Nephron (organoid): Measurements from ENCODE around the gene ZNF79.

Experiments used
- H3K27ac Mint-ChIP-seq, 3 experiments: 2 replicates each; pipeline ENCODE4 v1.8.0; 2020; ENCODE audit warnings: mixed read lengths in 3 of 3, mild to moderate bottlenecking in 2 of 3, moderate library complexity in 1 of 3
- H3K27me3 Mint-ChIP-seq: 2 replicates; pipeline ENCODE4 v1.8.0; 2021; ENCODE audit warnings: low read depth, mild to moderate bottlenecking, moderate library complexity, mixed read lengths
- H3K36me3 Mint-ChIP-seq: 2 replicates; pipeline ENCODE4 v1.8.0; 2020; ENCODE audit warnings: low read depth, mixed read lengths
- H3K4me1 Mint-ChIP-seq: 2 replicates; pipeline ENCODE4 v1.8.0; 2020; ENCODE audit warnings: mixed read lengths
- H3K4me3 Mint-ChIP-seq, 3 experiments: 2 replicates each; pipeline ENCODE4 v1.8.0; 2020; ENCODE audit warnings: mild to moderate bottlenecking in 3 of 3, mixed read lengths in 3 of 3, moderate library complexity in 2 of 3
- H3K9me3 Mint-ChIP-seq: 2 replicates; pipeline ENCODE4 v1.8.0; 2020; ENCODE audit warnings: mixed read lengths
- CTCF ChIP-seq, 3 experiments: fragments of 200-600 bp; sonication (generic); IDR thresholded peaks; one replicate each; pipeline ENCODE4 v1.5.0; 2021; ENCODE audit warnings: antibody characterized with exemption in 3 of 3; ENCODE audit not compliant: unreplicated experiment in 3 of 3

The ZNF79 gene

GRCh38 chr9:127492616-127493015, 68.4 kb downstream of the ZNF79 start:
- no peaks in the 10 kb centered on the region for H3K4me1 Mint-ChIP-seq
- H3K4me3 Mint-ChIP-seq, result no peak overlapping the region
- H3K27ac Mint-ChIP-seq, result no peak overlapping the region
- H3K36me3 Mint-ChIP-seq, result peaks cover 4% of the 10 kb centered on the region
- no peaks in the 10 kb centered on the region for H3K27me3 Mint-ChIP-seq
- H3K9me3 Mint-ChIP-seq, result no peaks in the 10 kb centered on the region
- no peak for TF ChIP-seq CTCF (IDR thresholded peaks at IDR 0.05; ENCODE audit: unreplicated experiment in 3 of 3)

GRCh38 chr9:127493592-127494303, 69.6 kb downstream of the ZNF79 start:
- peaks cover 3% of the 10 kb centered on the region for H3K36me3 Mint-ChIP-seq
- TF ChIP-seq CTCF (IDR thresholded peaks at IDR 0.05; ENCODE audit: unreplicated experiment in 3 of 3), result no peak
- no peaks in the 10 kb centered on the region for H3K4me1 Mint-ChIP-seq
- H3K27me3 Mint-ChIP-seq, result no peaks in the 10 kb centered on the region
- no peak overlapping the region for H3K27ac Mint-ChIP-seq
- no peaks in the 10 kb centered on the region for H3K9me3 Mint-ChIP-seq
- H3K4me3 Mint-ChIP-seq, result no peak overlapping the region

GRCh38 chr9:127494304-127494702, 70.1 kb downstream of the ZNF79 start:
- Mint-ChIP-seq H3K9me3 (no peaks in the 10 kb centered on the region), H3K27ac (no peak overlapping the region), H3K27me3 (no peaks in the 10 kb centered on the region), H3K4me1 (no peaks in the 10 kb centered on the region), H3K4me3 (no peak overlapping the region), H3K36me3 (no peaks in the 10 kb centered on the region)
- TF ChIP-seq CTCF (IDR thresholded peaks at IDR 0.05; ENCODE audit: unreplicated experiment in 3 of 3), result no peak
